TTC549 (cell line): Measurements from ENCODE around the gene PISD.
"Not testable (repeated sequence)": the region's sequence is repeated elsewhere in the genome, so short reads cannot be mapped to it uniquely, and the experiment has no call there.

ENCODE experiments used
- FAIRE-seq: peaks from 2 replicates; lab custom pipeline; 2012; peaks lifted over from hg19 to GRCh38; lab: Jason Lieb, UNC

The PISD gene

GRCh38 chr22:31607696-31608095, 54.3 kb downstream of the PISD start:
- no peak for FAIRE-seq

- no peak for FAIRE-seq
Measured at GRCh38 chr22:31605851-31606585, 56.0 kb downstream of the PISD start.

- FAIRE-seq = no peak
Measured at GRCh38 chr22:31604746-31605705, 57.0 kb downstream of the PISD start.

GRCh38 chr22:31604137-31604705, 57.8 kb downstream of the PISD start:
- FAIRE-seq = no peak

GRCh38 chr22:31603574-31603973, 58.4 kb downstream of the PISD start:
- FAIRE-seq = no peak

GRCh38 chr22:31603081-31603525, 58.9 kb downstream of the PISD start:
- no peak for FAIRE-seq

DNA sequence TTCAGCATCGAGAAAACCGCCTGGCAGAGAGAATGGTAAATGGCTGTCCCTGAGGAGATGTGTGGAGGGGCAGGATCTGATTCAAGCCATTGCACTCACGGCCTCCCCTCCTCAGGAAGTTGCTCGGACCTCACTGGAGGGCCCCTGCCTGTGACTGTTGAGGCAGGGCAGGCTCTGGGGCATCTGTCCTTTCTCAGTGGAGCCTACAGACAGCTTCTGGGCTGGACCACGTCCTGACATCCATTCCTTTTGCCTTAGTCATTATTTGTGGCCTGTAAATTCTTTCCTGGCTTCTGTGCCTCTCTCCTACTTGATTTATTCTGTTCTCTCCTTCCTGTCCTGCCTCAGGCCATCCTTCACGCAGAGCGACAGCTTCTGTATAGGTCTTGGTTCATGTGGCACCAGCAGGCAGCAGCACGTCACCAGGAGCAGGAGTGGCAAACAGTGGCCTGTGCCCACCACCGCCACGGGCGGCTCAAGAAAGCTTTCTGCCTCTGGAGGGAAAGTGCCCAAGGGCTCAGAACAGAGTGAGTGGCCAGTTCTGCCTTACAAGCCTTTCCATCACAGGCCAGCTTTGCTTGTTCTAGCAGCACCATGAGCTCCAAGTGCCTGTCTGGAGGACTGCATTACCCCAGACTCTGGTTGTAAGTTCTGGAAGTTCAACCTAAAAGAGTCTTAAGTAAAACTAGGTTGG, 59.6 kb downstream of the PISD start:
- FAIRE-seq = no peak

- no peak for FAIRE-seq
Measured at GRCh38 chr22:31595271-31595670, 66.7 kb downstream of the PISD start.

DNA sequence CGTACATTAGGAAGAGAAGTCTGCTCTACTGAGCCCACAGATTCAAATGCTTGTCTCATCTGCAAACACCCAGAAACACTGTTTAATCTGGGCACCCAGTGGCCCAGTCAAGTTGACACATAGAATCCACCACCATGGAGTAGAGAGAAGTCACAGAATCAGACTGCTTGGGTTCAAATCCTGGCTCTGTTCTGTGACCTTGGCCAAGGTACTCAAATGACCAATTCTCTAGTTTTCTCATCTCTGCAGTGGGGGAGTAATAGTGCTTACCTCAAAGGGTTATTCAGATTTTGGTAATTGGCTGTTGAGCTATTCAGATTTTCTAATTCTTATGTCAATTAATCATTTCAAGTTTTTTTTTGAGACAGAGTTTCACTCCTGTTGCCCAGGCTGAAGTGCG, 71.9 kb downstream of the PISD start:
- FAIRE-seq = not testable (repeated sequence)

DNA sequence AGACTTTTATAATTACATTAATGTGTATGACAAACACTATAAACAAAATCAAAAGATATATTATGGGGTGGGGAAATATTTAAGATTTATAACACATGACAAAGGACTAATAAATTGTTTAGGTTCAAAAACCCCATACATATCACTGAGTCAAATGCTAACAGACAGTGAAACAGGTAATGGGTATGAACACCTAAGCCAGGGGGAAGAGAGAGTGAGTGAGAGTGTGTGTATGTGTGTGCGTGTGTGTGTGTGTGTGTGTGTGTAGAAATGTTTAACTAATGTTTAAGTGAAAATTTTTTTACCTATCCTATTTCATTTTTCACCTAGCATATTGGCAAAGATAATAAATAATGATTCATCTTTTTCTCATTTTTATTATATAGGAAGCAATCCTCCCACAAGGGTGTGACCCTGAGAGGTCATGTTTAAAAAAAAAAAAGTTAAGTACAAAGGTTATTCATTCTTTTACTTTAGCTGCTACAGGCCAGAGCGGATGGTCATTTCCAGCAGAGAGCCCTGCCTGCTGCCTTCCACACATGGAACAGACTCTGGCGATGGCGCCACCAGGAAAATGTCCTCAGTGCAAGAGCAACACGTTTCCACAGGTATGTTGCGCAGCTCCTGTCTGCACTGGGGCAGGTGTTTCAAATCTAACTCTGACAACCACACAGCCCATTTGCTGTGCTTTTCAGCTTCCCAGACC, 72.9 kb downstream of the PISD start:
- no peak for FAIRE-seq

DNA sequence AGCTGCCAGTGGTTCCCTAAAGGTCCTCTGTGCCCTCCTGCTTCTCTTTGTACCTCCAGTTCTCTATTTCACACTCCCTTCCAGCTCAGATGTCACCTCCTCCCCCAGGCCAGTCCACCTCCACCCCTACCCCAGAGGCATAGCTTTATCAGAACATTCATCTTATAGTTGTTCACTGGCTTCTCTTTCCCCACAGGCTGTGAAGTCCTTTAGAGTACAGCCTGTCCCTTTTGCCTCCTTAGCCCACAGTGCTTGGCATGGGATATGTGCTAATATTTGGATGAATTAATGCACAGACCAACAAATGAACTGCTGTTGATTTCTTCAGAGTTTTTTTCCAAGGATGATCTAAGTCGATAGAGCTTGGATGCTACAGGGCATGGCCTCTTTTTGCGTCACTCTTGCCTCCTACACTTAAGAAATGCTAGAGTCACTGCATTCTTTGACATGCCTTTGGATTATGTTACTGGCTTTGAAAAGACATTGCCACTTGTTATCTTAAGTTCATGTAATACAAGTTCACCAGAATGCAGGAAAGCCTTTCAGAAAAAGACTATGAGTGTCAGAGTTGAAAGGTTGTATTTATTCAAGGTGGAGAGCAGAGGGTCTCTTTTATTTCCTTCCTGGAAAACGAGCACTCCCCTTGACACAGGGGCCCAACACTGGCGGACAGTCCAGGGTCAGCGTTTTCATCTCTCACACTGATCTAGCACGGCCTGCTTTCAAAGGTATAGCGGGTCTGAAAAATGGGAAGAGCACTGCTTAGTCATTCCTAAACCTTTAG, 75.7 kb downstream of the PISD start:
- no peak for FAIRE-seq

GRCh38 chr22:31585161-31585859, 76.7 kb downstream of the PISD start:
- FAIRE-seq = no peak

GRCh38 chr22:31584804-31585160, 77.2 kb downstream of the PISD start:
- FAIRE-seq = no peak

DNA sequence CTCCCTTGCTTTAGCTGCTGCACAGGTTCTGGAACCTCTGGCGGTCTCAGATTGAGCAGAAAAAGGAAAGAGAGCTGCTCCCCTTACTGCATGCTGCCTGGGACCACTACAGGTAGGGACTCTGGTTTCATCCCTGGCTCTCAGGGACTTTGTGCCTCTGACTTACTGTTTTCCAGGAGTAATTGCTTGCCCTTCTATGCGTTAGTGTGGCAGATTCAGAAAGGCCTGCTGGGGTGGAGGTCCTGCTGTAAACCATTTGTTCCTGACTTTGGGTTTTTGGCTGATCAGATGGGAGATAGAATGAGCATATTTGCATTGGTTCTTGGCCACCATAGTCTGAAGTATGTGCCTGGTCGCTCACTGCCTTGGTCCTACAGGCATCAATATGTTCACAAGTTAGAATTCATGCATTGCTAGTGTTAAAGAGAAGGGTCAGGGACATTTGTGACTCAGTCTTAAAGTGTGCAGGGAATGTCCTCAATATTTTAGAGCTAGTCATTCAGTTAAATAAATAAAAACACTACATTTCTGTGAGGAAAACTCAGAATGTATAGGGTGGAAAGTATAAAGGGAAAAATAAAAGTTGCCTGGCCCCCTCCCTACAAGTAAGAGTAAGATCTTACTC, 78.0 kb downstream of the PISD start:
- FAIRE-seq = no peak

- no peak for FAIRE-seq
Measured at GRCh38 chr22:31579835-31580242, 82.2 kb downstream of the PISD start.

DNA sequence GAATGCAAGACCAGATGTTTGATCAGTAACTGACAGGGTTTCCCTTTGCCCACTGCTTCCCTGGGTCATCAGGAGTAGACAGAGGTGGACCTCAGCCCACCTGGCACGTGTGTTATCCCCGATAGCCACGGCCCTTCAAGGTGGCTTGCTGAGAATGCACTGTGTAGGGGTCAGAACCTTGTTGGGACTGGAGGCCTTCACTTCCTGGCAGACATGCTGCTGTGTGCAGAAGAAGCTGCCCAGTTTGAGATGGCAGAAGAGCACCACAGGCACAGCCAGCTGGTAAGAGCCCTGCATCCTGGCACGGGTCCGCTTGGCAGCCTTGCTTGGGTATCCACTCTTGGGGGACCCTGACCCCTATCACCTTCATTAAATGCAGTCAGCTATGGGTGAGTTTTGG, 83.8 kb downstream of the PISD start:
- FAIRE-seq = no peak

GRCh38 chr22:31577711-31578110, 84.3 kb downstream of the PISD start:
- FAIRE-seq = no peak

DNA sequence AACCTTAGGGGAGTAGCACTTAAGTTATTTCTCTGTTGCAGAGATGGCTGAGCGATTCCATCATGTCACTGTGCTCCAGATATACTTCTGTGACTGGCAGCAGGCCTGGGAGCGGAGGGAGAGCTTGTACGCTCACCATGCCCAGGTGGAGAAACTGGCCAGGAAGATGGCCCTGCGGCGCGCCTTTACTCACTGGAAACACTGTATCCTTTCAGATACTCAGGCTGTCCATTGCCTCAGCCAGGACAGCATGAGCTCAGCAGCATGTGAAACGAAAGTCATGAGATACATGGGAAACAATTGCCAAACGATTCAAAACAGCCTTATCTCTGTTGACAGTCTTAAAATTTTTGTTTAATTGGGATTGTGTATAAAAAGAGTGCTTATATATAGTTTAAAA, 86.8 kb downstream of the PISD start:
- no peak for FAIRE-seq

DNA sequence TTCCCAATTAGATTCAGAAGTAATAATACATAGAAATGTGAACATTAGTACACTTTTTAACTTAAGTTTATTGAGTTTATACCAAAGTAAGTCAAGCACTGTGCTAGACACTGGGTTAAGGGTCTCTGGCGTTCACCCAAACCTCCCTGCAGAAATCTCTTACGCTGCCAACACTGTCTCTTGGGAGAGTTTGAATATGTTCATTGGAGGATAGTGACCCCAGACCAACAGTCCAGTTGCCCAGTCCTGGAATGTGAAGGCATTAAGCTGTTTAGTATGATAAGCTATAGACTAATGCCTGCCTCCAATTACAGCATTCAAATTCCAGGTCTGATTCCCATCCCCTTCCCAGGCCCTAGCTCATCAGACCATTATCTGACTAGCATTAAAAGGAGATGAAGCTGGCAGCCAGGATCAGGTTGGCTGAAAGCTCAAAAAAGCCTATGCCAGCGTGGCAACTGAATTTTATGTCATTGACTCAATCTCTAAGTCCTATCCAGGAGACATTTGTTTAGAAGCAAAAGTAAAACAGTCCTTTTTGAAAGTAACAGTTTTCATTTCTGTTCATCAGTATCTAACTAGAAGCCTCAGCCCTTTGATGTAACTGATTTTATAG, 87.9 kb downstream of the PISD start:
- FAIRE-seq = no peak
